Globus pallidus (tissue), 1 donor: ENCODE results near the gene NYNRIN.

Experiments
- DNase-seq: peaks from one replicate; pipeline ENCODE4 v3.0.0-alpha.2; 2015; ENCODE audit warnings: low spot score

NYNRIN gene

GRCh38 chr14:24456980-24457379 lies 58.2 kb downstream of the NYNRIN start:
- no peak for DNase-seq

DNA sequence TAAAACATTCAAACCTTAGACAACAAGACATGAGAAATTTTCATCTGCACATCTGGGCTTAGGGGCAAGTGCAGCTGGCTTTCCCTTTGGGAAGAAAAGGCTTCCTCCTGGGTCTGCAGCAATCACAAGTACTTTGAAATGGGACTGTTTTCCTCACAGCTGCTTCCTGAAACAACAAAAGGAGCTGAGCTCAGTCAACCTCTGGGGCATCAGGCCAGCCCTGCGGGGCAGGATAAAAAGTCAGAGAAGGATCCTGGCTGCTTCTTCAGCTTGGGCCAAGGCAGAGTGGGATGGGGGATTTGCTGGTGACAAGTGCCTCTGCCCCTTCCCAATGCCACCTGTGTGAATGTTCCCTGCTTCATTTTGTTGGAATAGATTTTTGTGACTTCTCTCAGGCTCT lies 59.9 kb downstream of the NYNRIN start:
- no peak for DNase-seq

GRCh38 chr14:24459331-24459730 lies 60.5 kb downstream of the NYNRIN start:
- DNase-seq = no peak

GRCh38 chr14:24461336-24461735 lies 62.5 kb downstream of the NYNRIN start:
- no peak for DNase-seq

DNA sequence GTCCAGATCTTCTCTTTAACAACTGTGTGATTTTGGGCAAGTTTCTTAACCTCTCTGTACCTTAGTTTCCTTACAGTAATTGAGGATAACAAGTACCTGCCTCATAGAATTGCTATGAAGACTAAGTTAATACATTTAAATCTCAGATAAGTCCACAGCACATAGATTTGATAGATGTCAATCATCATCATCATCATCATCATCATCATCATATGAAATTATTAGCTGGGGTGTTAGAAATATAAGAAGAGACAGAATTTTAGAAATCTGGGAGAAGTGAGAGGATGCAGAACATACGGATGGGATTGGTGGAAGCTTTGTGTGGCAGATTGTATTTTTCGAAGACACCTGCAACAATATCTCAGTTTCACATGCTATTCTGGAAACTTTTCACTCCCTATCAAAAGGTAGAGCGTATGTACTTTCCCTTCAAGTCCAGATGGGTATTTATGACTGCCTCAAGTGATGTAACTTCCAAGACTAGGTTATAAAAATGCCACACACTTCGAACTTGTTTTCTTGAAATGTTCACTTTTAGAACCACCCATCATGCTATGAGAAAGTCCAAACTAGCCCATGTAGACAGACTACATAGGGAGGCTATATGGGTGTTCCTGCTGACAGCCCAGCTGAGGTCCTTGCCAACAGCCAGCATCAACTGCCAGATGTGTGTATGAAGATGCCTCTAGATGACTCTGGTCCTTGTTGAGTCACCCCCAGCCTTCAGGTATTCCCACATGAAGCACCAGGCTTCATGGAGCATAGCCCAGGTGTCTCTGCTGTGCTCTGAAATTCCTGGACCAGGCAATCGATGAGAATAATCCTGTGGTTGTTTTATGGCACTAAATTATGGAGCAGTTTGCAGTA lies 64.4 kb downstream of the NYNRIN start:
- DNase-seq = no peak

DNA sequence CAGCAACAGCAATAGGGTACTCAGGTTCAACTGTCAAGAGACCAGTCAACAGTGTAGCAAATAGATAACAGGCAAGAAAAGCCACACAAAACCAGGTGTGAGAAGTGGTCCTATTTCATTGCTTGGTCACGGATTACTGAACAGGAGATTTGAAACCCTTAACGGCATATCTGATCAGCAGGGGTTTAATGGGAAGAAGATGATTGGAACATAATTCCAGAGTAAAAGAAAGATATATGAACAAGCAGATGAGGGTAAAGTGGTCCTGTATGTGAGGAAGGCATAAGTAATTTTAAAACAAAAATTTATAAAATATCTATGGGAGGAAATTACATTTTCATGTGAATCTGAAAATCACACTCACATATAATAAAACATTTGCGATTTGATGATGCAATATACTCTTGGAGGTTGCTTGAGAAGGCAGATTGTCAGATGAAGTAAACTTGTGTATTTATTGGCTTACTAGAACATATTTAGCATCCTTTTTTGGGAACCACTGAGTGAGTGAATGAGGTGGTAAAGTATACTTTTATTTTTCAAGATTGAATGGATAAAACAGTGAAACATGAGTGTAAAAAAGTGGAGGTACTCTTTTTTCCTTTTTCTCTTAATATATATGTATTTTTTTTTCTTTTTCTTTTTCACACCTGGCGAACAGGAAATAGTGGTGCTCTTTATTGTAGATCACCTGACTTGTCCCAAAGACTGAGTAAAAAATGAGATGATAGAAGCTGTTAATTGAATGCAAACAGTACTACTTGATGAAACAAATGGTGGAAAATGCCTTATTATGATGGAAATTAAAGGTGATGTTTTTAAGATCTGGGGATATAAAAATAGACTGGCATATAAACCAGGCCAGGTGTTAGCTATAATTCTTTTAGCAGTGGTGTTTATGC lies 65.3 kb downstream of the NYNRIN start:
- DNase-seq = no peak

- no peak for DNase-seq
Observed at GRCh38 chr14:24465368-24465767, 66.6 kb downstream of the NYNRIN start.

- no peak for DNase-seq
Observed at GRCh38 chr14:24465805-24466204, 67.0 kb downstream of the NYNRIN start.
